Activated CD8-positive, alpha-beta T cell treated with anti-CD3 and anti-CD28 coated beads for 36 hours (primary cell): ENCODE results near the gene STIM1. TPM values are rescaled to one million over a fixed set of nuclear protein-coding genes. Genes with fewer than 3 reads are reported as not detected.

ENCODE experiments used
- ATAC-seq: fragments of 200-7000 bp; cut with Tn5 transposase; one replicate; pipeline ENCODE4 v1.10.0; 2021; ENCODE audit warnings: mild to moderate bottlenecking, moderate library complexity
- CTCF ChIA-PET: fragments of 350-600 bp; sonication (Branson Sonifier 250); formaldehyde crosslinking; loops from one replicate; lab custom pipeline; 2021; ENCODE audit warnings: antibody characterized with exemption; lab: Charles Lee
- POLR2A ChIA-PET: fragments of 350-600 bp; sonication (Branson Sonifier 250); formaldehyde crosslinking; loops from one replicate; lab custom pipeline; 2021; ENCODE audit warnings: antibody characterized with exemption; lab: Charles Lee
- DNase-seq: peaks from one replicate; pipeline ENCODE4 v3.0.0-alpha.2; 2020
- H3K27ac Mint-ChIP-seq: one replicate; pipeline ENCODE4 v1.8.0; 2021; ENCODE audit warnings: mild to moderate bottlenecking, mixed read lengths
- H3K27me3 Mint-ChIP-seq: one replicate; pipeline ENCODE4 v1.8.0; 2021; ENCODE audit warnings: mixed read lengths
- H3K36me3 Mint-ChIP-seq: one replicate; pipeline ENCODE4 v1.8.0; 2021; ENCODE audit warnings: low read depth, mixed read lengths
- H3K4me1 Mint-ChIP-seq: one replicate; pipeline ENCODE4 v1.8.0; 2021; ENCODE audit warnings: low read depth, mixed read lengths
- H3K4me3 Mint-ChIP-seq: one replicate; pipeline ENCODE4 v1.8.0; 2021; ENCODE audit warnings: mild to moderate bottlenecking, moderate library complexity, mixed read lengths
- H3K9me3 Mint-ChIP-seq: one replicate; pipeline ENCODE4 v1.8.0; 2021; ENCODE audit warnings: mixed read lengths
- CTCF ChIP-seq: fragments of 200-600 bp; IDR thresholded peaks from one replicate; pipeline ENCODE4 v1.8.0; 2022; ENCODE audit warnings: antibody characterized with exemption, mild to moderate bottlenecking
- intact Hi-C: fragments of 100-400 bp; cut with micrococcal nuclease; formaldehyde crosslinking; loops from one replicate; pipeline ENCODE4 v1.10.0; 2022
- total RNA-seq, 2 experiments: library from RNA; stranded (reverse); gene quantifications; one replicate each; pipeline ENCODE4 v1.2.3, GENCODE V29; 2021

STIM1 gene
- total RNA-seq, 2 experiments from 2014 or later = 60.8 to 61.4 TPM

GRCh38 chr11:3901249-3902025 lies 46.0 kb downstream of the STIM1 start:
- ChIA-PET POLR2A (interaction anchor here (0.6 to 1.0 kb wide), 2 partner anchors 60 to 137 kb away, joined by 3 read pairs; no protein-coding TSS in a partner anchor), CTCF (interaction anchor here (0.8 to 3.9 kb wide), 5 partner anchors 8 to 171 kb away, joined by 3 to 23 read pairs (median 3); partner anchors contain the start of gene STIM1)
- ATAC-seq (no peak), DNase-seq (no peak)
- Mint-ChIP-seq H3K4me3 (no peak overlapping the region), H3K9me3 (no peaks in the 10 kb centered on the region), H3K27ac (peak overlapping the region; percentile 5), H3K27me3 (no peaks in the 10 kb centered on the region), H3K4me1 (peaks cover 55% of the 10 kb centered on the region), H3K36me3 (peaks cover 3% of the 10 kb centered on the region)
- TF ChIP-seq CTCF = no peak
- intact Hi-C loops = no loop called here

- intact Hi-C loops = no loop called here
These were observed 47.0 kb downstream of the STIM1 start for GRCh38 chr11:3902441-3902840.

GRCh38 chr11:3903207-3903896 lies 47.9 kb downstream of the STIM1 start:
- H3K9me3 Mint-ChIP-seq = no peaks in the 10 kb centered on the region
- H3K27me3 Mint-ChIP-seq = no peaks in the 10 kb centered on the region
- ATAC-seq (no peak), DNase-seq (no peak)
- no peak overlapping the region for H3K4me3 Mint-ChIP-seq
- POLR2A ChIA-PET = interaction anchor here (0.8 to 2.4 kb wide), 3 partner anchors 9 to 51 kb away, joined by 3 to 9 read pairs (median 4); no protein-coding TSS in a partner anchor
- peak overlapping the region; percentile 32 for H3K27ac Mint-ChIP-seq
- intact Hi-C loops = no loop called here
- TF ChIP-seq CTCF = no peak
- peaks cover 66% of the 10 kb centered on the region for H3K4me1 Mint-ChIP-seq
- CTCF ChIA-PET = interaction anchor here (0.7 to 5.1 kb wide), 8 partner anchors 8 to 169 kb away, joined by 3 to 41 read pairs (median 4); partner anchors contain the start of gene STIM1
- H3K36me3 Mint-ChIP-seq = no peaks in the 10 kb centered on the region

More at GRCh38 chr11:3902441-3902840, 47.0 kb downstream of the STIM1 start:
- Mint-ChIP-seq H3K36me3 (no peaks in the 10 kb centered on the region), H3K27me3 (no peaks in the 10 kb centered on the region), H3K4me3 (no peak overlapping the region), H3K9me3 (no peaks in the 10 kb centered on the region), H3K4me1 (peaks cover 60% of the 10 kb centered on the region), H3K27ac (peak overlapping the region; percentile 7)
- no peak for ATAC-seq
- ChIA-PET POLR2A (interaction anchor here (1.1 to 2.4 kb wide), 2 partner anchors 8 to 10 kb away, joined by 4 to 9 read pairs; no protein-coding TSS in a partner anchor), CTCF (interaction anchor here (1.0 to 5.1 kb wide), 7 partner anchors 12 to 170 kb away, joined by 3 to 41 read pairs (median 5); partner anchors contain the start of gene STIM1)
- no peak for DNase-seq
- TF ChIP-seq CTCF = no peak

- Mint-ChIP-seq H3K4me3 (no peak overlapping the region), H3K27me3 (no peaks in the 10 kb centered on the region), H3K9me3 (no peaks in the 10 kb centered on the region), H3K36me3 (no peaks in the 10 kb centered on the region), H3K4me1 (peaks cover 71% of the 10 kb centered on the region), H3K27ac (peak overlapping the region; percentile 58)
- POLR2A ChIA-PET = interaction anchor here (2.4 kb wide), 1 partner anchor 10 kb away, joined by 9 read pairs; no protein-coding TSS in a partner anchor
- TF ChIP-seq CTCF = no peak
- intact Hi-C loops = no loop called here
- ATAC-seq (no peak), DNase-seq (no peak)
- CTCF ChIA-PET = interaction anchor here (2.0 to 5.1 kb wide), 4 partner anchors 14 to 169 kb away, joined by 4 to 41 read pairs (median 14); partner anchors contain the start of gene STIM1
These were observed 48.8 kb downstream of the STIM1 start for GRCh38 chr11:3904228-3904627.
